K562 (cell line): ENCODE results near the gene OR1J1. TPM values are rescaled to one million over a fixed set of nuclear protein-coding genes. Genes with fewer than 3 reads are reported as not detected.

ENCODE experiments used
- ATAC-seq: fragments of 200-7000 bp; cut with Tn5 transposase; 3 replicates; pipeline ENCODE4 v1.9.1; 2020; ENCODE audit warnings: moderate library complexity
- BruUV-seq: library from RNA; stranded (reverse); fragments of 400-500 nt; replicated peaks from 2 replicates; lab custom pipeline; 2021; lab: Mats Ljungman, UMichigan
- CTCF ChIA-PET: fragments of 300-600 bp; formaldehyde crosslinking; extraction: SDS; loops from one replicate; lab custom pipeline; 2021; ENCODE audit warnings: low intra/inter-chr PET ratio; lab: Yijun Ruan, JAX
- POLR2A ChIA-PET: fragments of 300-600, 350-650 bp; sonication (Branson Sonifier 250); formaldehyde crosslinking; extraction: SDS; loops from one replicate; lab custom pipeline; 2021; ENCODE audit warnings: antibody characterized with exemption, inconsistent platforms; lab: Yijun Ruan, JAX
- DNase-seq, 4 experiments: peaks; one replicate each; pipeline versions ENCODE4 v3.0.0 to v3.0.0-alpha.2; 2011 to 2018; ENCODE audit warnings: low spot score in 3 of 4, mixed read lengths in 3 of 4; ENCODE audit errors: extremely low read depth in 1 of 4
- FAIRE-seq: peaks from 2 replicates; lab custom pipeline; 2011; peaks lifted over from hg19 to GRCh38; lab: Jason Lieb, UNC
- H2AFZ ChIP-seq: 2 replicates; pipeline ENCODE4 v1.6.0; 2011; ENCODE audit warnings: low read depth, low read length, control low read depth, inconsistent platforms
- H3K27ac ChIP-seq: fragments of 200-600 bp; 3 replicates; pipeline ENCODE4 v1.8.0; 2011; ENCODE audit warnings: low read depth, mild to moderate bottlenecking, control low read depth, inconsistent platforms, low read length, moderate library complexity, mixed read lengths; ENCODE audit errors: extremely low read depth
- H3K27me3 ChIP-seq, 2 experiments: fragments of 300-600 bp in 1 of 2; 2 replicates in 1 of 2; 3 replicates in 1 of 2; pipeline versions ENCODE4 v1.6.0 to v1.8.0; 2011; ENCODE audit warnings: inconsistent platforms in 2 of 2, low read length in 2 of 2, mild to moderate bottlenecking in 1 of 2, mixed read lengths in 1 of 2, moderate library complexity in 1 of 2; ENCODE audit not compliant: control insufficient read depth in 2 of 2, insufficient read depth in 2 of 2
- H3K36me3 ChIP-seq: fragments of 300-600 bp; 3 replicates; pipeline ENCODE4 v1.8.0; 2011; ENCODE audit warnings: mild to moderate bottlenecking, low read length, inconsistent platforms; ENCODE audit not compliant: control insufficient read depth, insufficient read depth
- H3K4me1 ChIP-seq, 2 experiments: fragments of 200-600 bp in 1 of 2; replicated peaks in 1 of 2; 2 replicates in 1 of 2; 3 replicates in 1 of 2; pipeline versions ENCODE4 v1.5.1 to v1.8.0; 2011; ENCODE audit warnings: inconsistent platforms in 2 of 2, low read length in 2 of 2, mild to moderate bottlenecking in 1 of 2, mixed read lengths in 1 of 2, moderate library complexity in 1 of 2; ENCODE audit not compliant: control insufficient read depth in 2 of 2, insufficient read depth in 2 of 2
- H3K4me2 ChIP-seq: 2 replicates; pipeline ENCODE4 v1.6.1; 2011; ENCODE audit warnings: low read length, control low read depth, inconsistent platforms, mixed read lengths; ENCODE audit not compliant: insufficient read depth
- H3K4me3 ChIP-seq: fragments of 200-600 bp; sonication (generic), shearing (Covaris generic); 2 replicates; pipeline ENCODE4 v1.5.1; 2016; ENCODE audit warnings: control low read depth, inconsistent platforms
- H3K79me2 ChIP-seq: fragments of 200-600 bp; 3 replicates; pipeline ENCODE4 v1.8.0; 2011; ENCODE audit warnings: low read length, inconsistent platforms; ENCODE audit not compliant: control insufficient read depth, insufficient read depth
- H3K9ac ChIP-seq, 2 experiments: 2 replicates each; pipeline versions ENCODE4 v1.6.0 to v1.6.1; 2011; ENCODE audit warnings: low read depth in 2 of 2, low read length in 2 of 2, control low read depth in 1 of 2, inconsistent platforms in 1 of 2, mild to moderate bottlenecking in 1 of 2, mixed read lengths in 1 of 2; ENCODE audit not compliant: insufficient read depth in 1 of 2
- H3K9me1 ChIP-seq: one replicate; pipeline ENCODE4 v1.6.0; 2011; ENCODE audit warnings: inconsistent platforms, mild to moderate bottlenecking, low read length, moderate library complexity; ENCODE audit not compliant: control insufficient read depth, insufficient read depth
- H3K9me3 ChIP-seq: replicated peaks from 2 replicates; pipeline ENCODE4 v1.5.1; 2011; ENCODE audit warnings: low read depth, low read length, inconsistent platforms; ENCODE audit not compliant: control insufficient read depth, insufficient read depth
- H4K20me1 ChIP-seq: replicated peaks from 2 replicates; pipeline ENCODE4 v1.6.1; 2011; ENCODE audit warnings: low read length, inconsistent platforms, mixed read lengths; ENCODE audit not compliant: control insufficient read depth, insufficient read depth
- MAFK ChIP-seq: IDR thresholded peaks from 2 replicates; pipeline ENCODE4 v1.6.1; 2011; ENCODE audit warnings: low read length, improper control_type of control experiment
- MEIS2 ChIP-seq: fragments of 450-650 bp; IDR thresholded peaks from 2 replicates; pipeline ENCODE4 v1.6.1; 2014; ENCODE audit warnings: mild to moderate bottlenecking; ENCODE audit not compliant: partially characterized antibody
- NFE2 ChIP-seq: IDR thresholded peaks from 2 replicates; pipeline ENCODE4 v1.6.1; 2014; ENCODE audit warnings: antibody characterized with exemption, low read depth
- REST ChIP-seq, 2 experiments: fragments of 450-650 bp; formaldehyde crosslinking in 1 of 2; IDR thresholded peaks; 2 replicates each; pipeline versions ENCODE4 v1.4.0 to v1.6.1; 2014 to 2020; ENCODE audit warnings: mild to moderate bottlenecking in 2 of 2, borderline replicate concordance in 1 of 2, low read depth in 1 of 2
- TCF15 ChIP-seq: fragments of 250-450 bp; sonication (Bioruptor Pico); IDR thresholded peaks from 2 replicates; pipeline ENCODE4 v1.8.0; 2022; ENCODE audit warnings: moderate library complexity, mild to moderate bottlenecking, inconsistent platforms
- TFE3 ChIP-seq: fragments of 450-650 bp; formaldehyde crosslinking; IDR thresholded peaks from 2 replicates; pipeline ENCODE4 v1.4.0; 2020; ENCODE audit warnings: mild to moderate bottlenecking, mixed read lengths
- ZNF408 ChIP-seq: fragments of 250-450 bp; sonication (Bioruptor Pico); IDR thresholded peaks from 2 replicates; pipeline ENCODE4 v1.4.0; 2020; ENCODE audit warnings: low read depth, mild to moderate bottlenecking, moderate library complexity
- WGBS: fragments of 100-300 bp; shearing (Covaris generic); methylation state at CpG from one replicate; pipeline ENCODE4 v1.1.6; 2016; ENCODE audit warnings: low coverage, mixed read lengths; ENCODE audit not compliant: insufficient coverage; ENCODE audit errors: missing lambda C conversion rate; 5-methylcytosine and 5-hydroxymethylcytosine counted together
- in situ Hi-C: fragments of 300-500 bp; cut with MboI; formaldehyde crosslinking; loops from 4 replicates; pipeline ENCODE4 v1.15.0; 2018; ENCODE audit warnings: inconsistent platforms, mixed read lengths
- intact Hi-C: fragments of 100-400 bp; cut with micrococcal nuclease; formaldehyde crosslinking; loops from 2 replicates; pipeline ENCODE4 v1.14.2; 2022
- polyA plus RNA-seq, 8 experiments: library from polyadenylated mRNA; depleted of rRNA in 4 of 8; stranded (reverse) in 5 of 8; unstranded in 3 of 8; fragments of >200 nt; fragmentation: Nextera tagmentation in 2 of 8; fragmentation: Illumina TruSeq in 1 of 8; extraction: Ambion mirVana in 2 of 8; extraction: Trizol in 1 of 8; gene quantifications; 2 replicates each; pipeline versions ENCODE4 v1.2.1 to v1.2.3, GENCODE V29; 2011 to 2014; ENCODE audit warnings: inconsistent platforms in 1 of 8, missing spikeins in 1 of 8
- total RNA-seq, 7 experiments: library from RNA; depleted of rRNA in 6 of 7; stranded (reverse); fragments of >200 nt in 6 of 7; fragmentation: Illumina TruSeq in 2 of 7; extraction: Trizol in 2 of 7; gene quantifications; 2 replicates each; pipeline versions ENCODE4 v1.2.1 to v1.2.3, GENCODE V29; 2011 to 2021; ENCODE audit warnings: low replicate concordance in 1 of 7

Gene OR1J1
- total and polyA plus RNA-seq, 9 of the 15 experiments (the other 6 are each of a cell fraction or from before 2014, with no cell fraction given) = not detected

- no peak overlapping the region for H2AFZ ChIP-seq
- CTCF ChIA-PET = no interaction called here
- ATAC-seq = no peak
These were observed 32.5 kb downstream of the OR1J1 start for GRCh38 chr9:122445155-122445749.

More at GRCh38 chr9:122445155-122445749, 32.5 kb downstream of the OR1J1 start:
- no peak for FAIRE-seq
- POLR2A ChIA-PET = interaction anchor here (0.9 kb wide), 1 partner anchor 18 kb away, joined by 5 read pairs; no protein-coding TSS in a partner anchor
- no peak for TF ChIP-seq MEIS2
- no peak for TF ChIP-seq REST (IDR thresholded peaks at IDR 0.05; ENCODE audit: borderline replicate concordance)
- TF ChIP-seq REST (CRISPR knock-in tag; IDR thresholded peaks at IDR 0.05; ENCODE audit: low read depth) = no peak
- TF ChIP-seq TFE3 (CRISPR knock-in tag) = no peak
- no peak for TF ChIP-seq TCF15 (CRISPR knock-in tag)
- TF ChIP-seq MAFK = no peak
- no peak for TF ChIP-seq NFE2
- no peak for TF ChIP-seq ZNF408 (CRISPR knock-in tag)
- H3K36me3 ChIP-seq = no peaks in the 10 kb centered on the region
- H3K9ac ChIP-seq = no peak overlapping the region
- in situ Hi-C loops (loop anchor here (10.0 kb wide), 1 partner anchor 70 kb away; the partner anchor contains the start of gene PTGS1), intact Hi-C loops (no loop called here)
- no peaks in the 10 kb centered on the region for H3K27me3 ChIP-seq
- H3K4me3 ChIP-seq = no peak overlapping the region
- H3K4me2 ChIP-seq = no peak overlapping the region
- peaks cover 7 to 10% of the 10 kb centered on the region in 2 experiments; a peak in 3 of 5 replicates for H3K4me1 ChIP-seq
- DNase-seq = no peak
- no peak overlapping the region for H3K27ac ChIP-seq
- peaks cover 27% of the 10 kb centered on the region for H3K9me3 ChIP-seq
- H4K20me1 ChIP-seq = no peaks in the 10 kb centered on the region
- H3K79me2 ChIP-seq = no peaks in the 10 kb centered on the region
- no TSS peak for BruUV-seq
- H3K9me1 ChIP-seq = no peaks in the 10 kb centered on the region
- 27% methylated on average over 2 of the region's 2 CpGs for WGBS
